Measurements from ENCODE around the gene MCAM. TPM values are rescaled to one million over a fixed set of nuclear protein-coding genes. Genes with fewer than 3 reads are reported as not detected.

Gene MCAM
- total RNA-seq, 1 donor from 2014 or later = 67.1 TPM

DNA sequence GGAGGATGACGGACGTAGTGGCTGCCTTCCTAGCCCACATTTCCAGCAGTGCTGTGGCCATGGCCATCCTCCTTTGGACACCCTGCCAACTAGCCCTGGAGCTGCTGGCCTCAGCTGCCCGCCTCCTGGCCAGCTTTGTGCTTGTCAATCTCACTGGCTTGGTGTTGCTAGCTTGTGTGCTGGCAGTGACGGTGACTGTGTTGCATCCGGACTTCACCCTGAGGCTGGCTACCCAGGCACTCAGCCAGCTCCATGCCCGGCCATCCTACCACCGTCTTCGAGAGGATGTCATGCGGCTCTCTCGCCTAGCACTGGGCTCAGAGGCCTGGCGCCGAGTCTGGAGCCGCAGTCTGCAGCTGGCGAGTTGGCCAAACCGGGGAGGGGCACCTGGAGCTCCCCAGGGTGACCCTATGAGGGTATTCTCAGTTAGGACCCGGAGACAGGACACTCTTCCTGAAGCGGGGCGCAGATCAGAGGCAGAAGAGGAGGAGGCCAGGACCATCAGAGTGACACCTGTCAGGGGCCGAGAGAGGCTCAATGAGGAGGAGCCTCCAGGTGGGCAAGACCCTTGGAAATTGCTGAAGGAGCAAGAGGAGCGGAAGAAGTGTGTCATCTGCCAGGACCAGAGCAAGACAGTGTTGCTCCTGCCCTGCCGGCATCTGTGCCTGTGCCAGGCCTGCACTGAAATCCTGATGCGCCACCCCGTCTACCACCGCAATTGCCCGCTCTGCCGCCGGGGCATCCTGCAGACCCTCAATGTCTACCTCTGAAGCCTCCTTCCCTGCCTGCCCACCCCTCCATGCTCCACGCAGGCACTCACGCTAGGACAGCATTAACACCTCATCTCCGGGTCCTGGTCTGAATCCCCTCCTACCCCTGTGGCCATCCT lies 19.0 kb upstream of the MCAM start:
- intact Hi-C loops (cut with DNase I) = no loop called here
- ATAC-seq = no peak
- no peaks in the 10 kb centered on the region for H3K9me3 ChIP-seq
- no peak overlapping the region for H3K27ac ChIP-seq
- no peak overlapping the region for H3K4me3 ChIP-seq
- TF ChIP-seq, protein P1, sequence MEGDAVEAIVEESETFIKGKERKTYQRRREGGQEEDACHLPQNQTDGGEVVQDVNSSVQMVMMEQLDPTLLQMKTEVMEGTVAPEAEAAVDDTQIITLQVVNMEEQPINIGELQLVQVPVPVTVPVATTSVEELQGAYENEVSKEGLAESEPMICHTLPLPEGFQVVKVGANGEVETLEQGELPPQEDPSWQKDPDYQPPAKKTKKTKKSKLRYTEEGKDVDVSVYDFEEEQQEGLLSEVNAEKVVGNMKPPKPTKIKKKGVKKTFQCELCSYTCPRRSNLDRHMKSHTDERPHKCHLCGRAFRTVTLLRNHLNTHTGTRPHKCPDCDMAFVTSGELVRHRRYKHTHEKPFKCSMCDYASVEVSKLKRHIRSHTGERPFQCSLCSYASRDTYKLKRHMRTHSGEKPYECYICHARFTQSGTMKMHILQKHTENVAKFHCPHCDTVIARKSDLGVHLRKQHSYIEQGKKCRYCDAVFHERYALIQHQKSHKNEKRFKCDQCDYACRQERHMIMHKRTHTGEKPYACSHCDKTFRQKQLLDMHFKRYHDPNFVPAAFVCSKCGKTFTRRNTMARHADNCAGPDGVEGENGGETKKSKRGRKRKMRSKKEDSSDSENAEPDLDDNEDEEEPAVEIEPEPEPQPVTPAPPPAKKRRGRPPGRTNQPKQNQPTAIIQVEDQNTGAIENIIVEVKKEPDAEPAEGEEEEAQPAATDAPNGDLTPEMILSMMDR (IDR thresholded peaks at IDR 0.05) = no peak
- DNase-seq = peak; percentile 45
- H3K36me3 ChIP-seq = peaks cover 13% of the 10 kb centered on the region
- peaks cover 51% of the 10 kb centered on the region for H3K4me1 ChIP-seq
- peaks cover 13% of the 10 kb centered on the region for H3K27me3 ChIP-seq (ENCODE audit: low read depth)

DNA sequence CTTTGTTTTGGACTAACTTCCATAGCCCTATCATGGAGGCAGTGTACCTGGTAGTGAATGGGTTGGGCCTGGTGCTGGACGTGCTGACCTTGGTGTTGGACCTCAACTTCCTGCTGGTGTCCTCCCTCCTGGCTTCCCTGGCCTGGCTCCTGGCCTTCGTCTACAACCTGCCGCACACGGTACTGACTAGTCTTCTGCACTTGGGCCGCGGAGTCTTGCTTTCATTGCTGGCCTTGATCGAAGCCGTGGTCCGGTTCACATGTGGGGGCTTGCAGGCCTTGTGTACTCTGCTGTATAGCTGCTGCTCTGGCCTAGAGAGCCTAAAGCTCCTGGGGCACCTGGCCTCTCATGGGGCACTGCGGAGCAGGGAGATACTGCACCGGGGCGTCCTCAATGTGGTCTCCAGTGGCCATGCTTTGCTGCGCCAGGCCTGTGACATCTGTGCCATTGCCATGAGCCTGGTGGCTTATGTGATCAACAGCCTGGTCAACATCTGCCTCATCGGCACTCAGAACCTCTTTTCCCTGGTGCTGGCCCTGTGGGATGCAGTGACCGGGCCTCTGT lies 18.2 kb upstream of the MCAM start:
- Histone ChIP-seq H3K27me3 (ENCODE audit: low read depth) (peaks cover 9% of the 10 kb centered on the region), H3K27ac (no peak overlapping the region), H3K36me3 (peaks cover 13% of the 10 kb centered on the region), H3K4me3 (peak overlapping the region; percentile 93), H3K9me3 (no peaks in the 10 kb centered on the region), H3K4me1 (peaks cover 44% of the 10 kb centered on the region)
- ATAC-seq = no peak
- intact Hi-C loops (cut with DNase I) = no loop called here
- TF ChIP-seq, protein P1 (IDR thresholded peaks at IDR 0.05) = no peak
- no peak for DNase-seq

DNA sequence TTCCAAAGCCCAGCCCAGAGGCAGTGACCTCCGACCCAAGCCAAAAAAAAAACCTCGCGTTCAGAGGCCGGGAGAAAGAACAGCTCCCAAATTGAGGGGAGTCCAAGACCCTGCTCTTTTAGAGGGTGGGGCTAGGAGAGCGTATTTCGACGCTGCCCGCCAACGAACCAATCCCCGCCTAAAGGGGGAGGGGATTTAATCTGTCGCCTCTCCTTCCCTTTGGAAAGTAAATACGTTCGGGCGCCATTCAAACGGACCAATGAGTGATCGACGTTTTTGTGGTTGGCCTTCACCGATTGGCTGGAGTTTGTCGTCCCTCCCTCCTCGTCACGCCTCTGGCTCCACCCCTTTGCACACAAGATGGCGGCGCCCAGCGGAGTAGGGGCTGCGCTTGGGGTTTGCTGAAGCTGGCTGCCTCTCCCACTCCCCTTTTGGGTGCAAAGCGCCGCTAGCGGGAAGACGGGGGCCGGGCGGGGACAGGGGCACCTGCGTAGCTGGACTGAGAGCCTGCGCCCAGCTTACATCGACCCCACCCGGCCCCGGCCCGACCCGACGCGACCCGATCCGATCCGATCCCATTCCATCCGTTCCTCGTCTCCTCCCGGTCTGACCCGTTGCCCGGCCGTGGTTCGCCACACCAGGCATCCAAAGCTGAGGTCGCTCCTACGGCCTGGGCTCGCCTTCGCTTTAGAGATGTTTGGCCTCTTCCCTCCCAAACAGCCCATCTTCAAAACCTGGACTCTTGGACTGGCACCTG lies 17.4 kb upstream of the MCAM start, which contains the start of gene RNF26:
Gene RNF26 (plus strand): TSS at position 354 of the 757 bp plus-strand sequence. CDS start 596 bp downstream, outside the sequence.
- peaks cover 13% of the 10 kb centered on the region for H3K36me3 ChIP-seq
- peaks cover 1% of the 10 kb centered on the region for H3K27me3 ChIP-seq (ENCODE audit: low read depth)
- intact Hi-C loops (cut with DNase I) = no loop called here
- peak within 1 kb of the TSS; percentile 87 for H3K27ac ChIP-seq
- TF ChIP-seq, protein P1 (IDR thresholded peaks at IDR 0.05) = no peak
- peaks cover 36% of the 10 kb centered on the region for H3K4me1 ChIP-seq
- no peaks in the 10 kb centered on the region for H3K9me3 ChIP-seq
- ATAC-seq (peak; percentile 96 to 98), DNase-seq (peak; percentile 92)
- H3K4me3 ChIP-seq = peak within 1 kb of the TSS; percentile 93

DNA sequence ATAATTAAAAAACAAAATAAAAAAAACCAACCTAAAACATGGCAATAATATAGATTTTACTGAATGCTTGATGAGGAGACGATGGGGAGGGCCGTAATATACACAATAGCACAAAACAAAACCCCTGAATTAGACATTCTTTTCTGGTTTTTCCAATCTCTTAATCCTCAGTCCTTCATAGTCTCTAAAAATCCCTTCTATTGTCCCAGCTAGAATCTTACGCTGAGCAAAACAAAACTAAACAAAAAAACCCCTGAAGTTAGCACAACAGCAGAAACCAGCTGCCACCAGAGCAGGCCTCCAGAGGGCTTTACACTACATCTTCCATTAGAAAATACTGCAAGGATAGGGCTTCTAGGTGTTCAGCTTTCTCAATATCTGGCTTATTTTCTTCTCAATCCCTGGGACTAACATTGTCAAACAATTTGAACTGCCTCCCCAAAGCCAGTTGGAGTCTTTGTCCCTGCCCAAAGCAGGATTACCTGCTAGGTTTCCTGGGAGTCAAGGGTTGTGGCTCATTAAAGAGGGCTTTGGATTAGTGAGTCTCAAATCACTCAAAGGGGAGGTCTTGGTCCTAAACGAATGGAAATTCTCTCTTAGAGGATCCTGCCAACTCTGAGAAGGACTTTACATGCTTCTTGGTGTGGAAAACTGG lies 15.3 kb upstream of the MCAM start:
- H3K27me3 ChIP-seq (ENCODE audit: low read depth) = no peaks in the 10 kb centered on the region

More for the DNA sequence above, 15.3 kb upstream of the MCAM start:
- intact Hi-C loops (cut with DNase I) = no loop called here
- TF ChIP-seq, protein P1 (IDR thresholded peaks at IDR 0.05) = no peak
- no peak for ATAC-seq
- Histone ChIP-seq H3K4me3 (no peak overlapping the region), H3K9me3 (no peaks in the 10 kb centered on the region), H3K36me3 (peaks cover 12% of the 10 kb centered on the region), H3K4me1 (peaks cover 18% of the 10 kb centered on the region), H3K27ac (no peak overlapping the region)
- no peak for DNase-seq

All from lower lobe of right lung (tissue), 2 donors.